Measurements from ENCODE around the gene JPT2. TPM values are rescaled to one million over a fixed set of nuclear protein-coding genes. Genes with fewer than 3 reads are reported as not detected.
"Not testable (repeated sequence)": the region's sequence is repeated elsewhere in the genome, so short reads cannot be mapped to it uniquely, and the experiment has no call there.

Gene JPT2
- total RNA-seq, 1 donor, result 2.5 TPM

DNA sequence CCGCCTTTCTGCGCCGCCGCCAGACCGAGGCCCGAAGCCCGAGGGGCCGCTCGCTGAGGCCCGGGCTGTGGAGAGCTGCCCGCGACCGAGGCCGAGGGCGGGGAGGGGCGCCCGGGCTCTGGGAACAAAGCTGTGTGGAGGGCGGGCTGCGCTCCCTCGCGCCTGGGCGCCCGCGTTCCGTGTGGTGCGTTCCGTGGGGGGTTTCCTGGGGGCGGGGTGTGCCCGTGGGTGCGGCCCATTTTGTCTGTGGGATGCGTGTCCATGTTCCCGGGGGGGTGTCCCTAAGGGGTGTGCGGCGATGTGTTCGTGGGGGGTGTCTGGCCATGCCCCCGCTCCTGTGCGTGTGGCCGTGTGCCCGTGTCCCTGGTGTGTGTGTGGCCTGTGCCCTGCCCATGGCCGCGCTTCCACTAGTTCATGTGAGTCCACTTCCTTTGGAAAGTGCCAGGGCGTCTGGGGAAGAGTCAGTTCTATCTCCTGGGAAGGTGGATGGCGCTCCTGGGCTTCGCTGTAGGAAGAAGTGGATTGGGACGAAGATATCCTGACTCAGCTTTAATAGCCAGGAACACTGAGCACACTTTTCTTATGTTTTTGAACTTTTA lies 520 bp downstream of the JPT2 start:
- H3K4me1 ChIP-seq (ENCODE audit: insufficient read depth, low read length), result peaks cover 20% of the 10 kb centered on the region
- no peaks in the 10 kb centered on the region for H3K27me3 ChIP-seq (ENCODE audit: insufficient read depth, low read length)
- peak overlapping the region; percentile 48 for H3K4me3 ChIP-seq (ENCODE audit: low read length)
- H3K9me3 ChIP-seq (ENCODE audit: low read depth, low read length), result no peaks in the 10 kb centered on the region

DNA sequence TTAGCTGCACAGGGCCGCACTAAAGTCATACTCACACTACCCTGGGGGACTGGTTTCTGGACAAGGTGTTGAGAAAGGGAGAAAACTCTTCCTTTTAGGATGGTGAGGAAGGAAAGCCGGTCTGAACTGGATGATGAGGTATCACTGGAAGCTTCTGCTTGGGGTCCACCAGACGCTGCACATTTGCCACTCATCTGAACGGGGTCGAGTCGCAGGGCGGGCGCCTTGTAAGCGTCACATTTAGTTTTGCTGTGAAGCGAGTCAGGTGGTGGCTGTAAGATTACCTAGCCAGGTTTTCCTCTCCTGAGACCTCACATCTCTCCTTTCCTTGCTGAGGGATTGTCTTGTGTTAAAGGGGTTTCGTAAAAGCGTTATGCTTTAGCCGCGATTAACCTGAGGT lies 2.3 kb downstream of the JPT2 start:
- H3K4me1 ChIP-seq (ENCODE audit: insufficient read depth, low read length), result peaks cover 20% of the 10 kb centered on the region
- H3K4me3 ChIP-seq (ENCODE audit: low read length), result no peak overlapping the region
- H3K9me3 ChIP-seq (ENCODE audit: low read depth, low read length), result no peaks in the 10 kb centered on the region

DNA sequence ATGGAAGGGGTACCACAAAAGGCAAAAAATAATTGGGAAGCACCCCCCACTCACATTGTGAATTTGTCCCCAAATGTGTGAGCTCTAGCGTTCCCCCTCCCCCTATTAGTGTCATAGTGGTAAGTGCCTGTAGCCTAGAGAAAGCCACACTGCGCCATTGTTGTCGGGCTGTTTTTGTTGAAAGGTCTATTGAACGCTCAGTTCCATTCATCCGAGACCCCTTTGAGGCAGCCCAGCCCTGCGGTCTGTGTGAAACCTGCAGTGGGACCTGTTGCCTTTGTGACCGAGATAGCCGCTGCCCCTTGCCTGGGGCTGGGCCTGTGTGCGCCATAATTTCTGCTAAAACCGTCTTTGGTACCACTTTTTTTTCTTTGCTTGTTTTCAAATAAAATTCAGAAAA lies 3.0 kb downstream of the JPT2 start:
- Histone ChIP-seq H3K9me3 (ENCODE audit: low read depth, low read length) (no peaks in the 10 kb centered on the region), H3K4me3 (ENCODE audit: low read length) (no peak overlapping the region), H3K27me3 (ENCODE audit: insufficient read depth, low read length) (no peaks in the 10 kb centered on the region), H3K4me1 (ENCODE audit: insufficient read depth, low read length) (peaks cover 20% of the 10 kb centered on the region)

More for the DNA sequence above, 2.3 kb downstream of the JPT2 start:
- no peaks in the 10 kb centered on the region for H3K27me3 ChIP-seq (ENCODE audit: insufficient read depth, low read length)

DNA sequence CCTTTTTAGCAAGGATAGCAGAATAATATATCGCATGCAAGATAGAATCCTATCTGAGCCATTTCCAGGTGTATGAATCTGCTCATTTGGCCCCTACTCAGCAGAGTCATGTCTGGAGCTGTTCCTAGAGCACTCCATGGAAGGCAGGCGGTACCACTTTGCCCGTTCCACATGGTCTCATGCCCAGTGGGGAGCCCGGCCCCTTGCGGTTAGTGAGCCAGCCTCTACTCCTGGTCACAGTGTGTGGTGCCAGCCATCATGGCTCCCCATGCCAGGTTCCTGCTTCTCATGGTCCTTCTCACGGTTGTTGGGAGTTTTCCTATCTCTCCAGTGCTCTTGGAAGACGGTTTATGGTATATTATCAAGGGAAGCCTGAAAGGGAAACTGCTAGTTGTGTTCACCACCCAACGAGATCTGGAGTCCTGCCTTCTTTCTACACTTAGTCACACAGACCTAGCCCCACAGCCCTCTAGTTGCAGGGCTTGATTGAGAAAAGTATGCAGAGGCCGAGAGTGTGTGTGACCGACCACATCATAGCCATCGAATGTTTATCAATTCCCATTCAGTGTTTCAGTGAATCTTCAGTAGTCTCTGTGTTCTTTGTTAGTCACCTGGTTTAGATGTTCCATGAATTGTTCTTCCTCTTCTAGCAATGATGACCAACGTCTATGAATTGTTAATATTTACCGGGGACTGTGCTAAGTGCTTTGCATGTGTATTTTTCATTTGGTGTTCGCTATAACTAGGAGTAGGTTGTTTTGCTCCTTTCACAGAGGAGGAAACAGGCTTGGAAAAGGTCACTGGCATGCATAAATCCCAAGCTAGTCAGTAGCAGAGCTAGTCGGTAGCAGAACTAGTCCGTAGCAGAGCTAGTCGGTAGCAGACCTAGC lies 9.6 kb downstream of the JPT2 start:
- no peaks in the 10 kb centered on the region for H3K4me1 ChIP-seq (ENCODE audit: insufficient read depth, low read length)
- H3K9me3 ChIP-seq (ENCODE audit: low read depth, low read length), result no peaks in the 10 kb centered on the region
- no peaks in the 10 kb centered on the region for H3K27me3 ChIP-seq (ENCODE audit: insufficient read depth, low read length)
- no peak overlapping the region for H3K4me3 ChIP-seq (ENCODE audit: low read length)

DNA sequence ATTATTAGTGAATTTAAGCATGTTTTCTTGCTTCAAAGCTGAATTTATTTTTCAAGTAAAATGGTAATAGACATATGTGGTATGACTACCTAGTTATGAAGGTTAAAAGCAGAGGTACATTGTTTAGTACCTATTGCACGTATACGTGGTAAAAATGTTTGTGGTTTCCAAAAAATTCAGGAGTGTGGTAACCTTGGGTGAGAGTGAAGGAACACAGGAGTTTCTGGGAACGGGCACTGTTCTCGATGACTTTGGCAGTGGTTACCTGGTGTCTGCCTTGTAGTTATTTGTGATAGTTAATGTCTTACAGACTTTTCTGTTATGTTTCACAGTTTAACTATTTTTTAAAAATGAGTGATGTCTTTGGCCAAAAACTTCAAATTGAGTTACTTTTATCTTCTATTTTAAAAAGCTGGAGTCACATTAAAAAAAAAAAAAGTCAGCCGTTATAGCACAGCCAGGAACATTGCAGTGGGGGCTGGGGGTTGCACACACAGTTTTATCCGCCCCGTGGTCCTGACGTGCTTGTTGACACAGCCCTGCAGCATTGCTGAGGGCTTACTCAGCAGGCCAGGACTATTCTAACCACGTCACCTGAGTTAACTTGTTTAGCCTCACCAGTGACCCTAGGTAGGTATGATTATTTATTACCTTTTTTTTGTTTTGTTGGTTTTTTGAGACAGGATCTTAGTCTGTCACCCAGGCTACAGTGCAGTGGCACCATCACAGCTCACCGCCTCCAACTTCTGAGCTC lies 10.9 kb downstream of the JPT2 start:
- Histone ChIP-seq H3K4me1 (ENCODE audit: insufficient read depth, low read length) (no peaks in the 10 kb centered on the region), H3K27me3 (ENCODE audit: insufficient read depth, low read length) (no peaks in the 10 kb centered on the region), H3K9me3 (ENCODE audit: low read depth, low read length) (no peaks in the 10 kb centered on the region), H3K4me3 (ENCODE audit: low read length) (no peak overlapping the region)

DNA sequence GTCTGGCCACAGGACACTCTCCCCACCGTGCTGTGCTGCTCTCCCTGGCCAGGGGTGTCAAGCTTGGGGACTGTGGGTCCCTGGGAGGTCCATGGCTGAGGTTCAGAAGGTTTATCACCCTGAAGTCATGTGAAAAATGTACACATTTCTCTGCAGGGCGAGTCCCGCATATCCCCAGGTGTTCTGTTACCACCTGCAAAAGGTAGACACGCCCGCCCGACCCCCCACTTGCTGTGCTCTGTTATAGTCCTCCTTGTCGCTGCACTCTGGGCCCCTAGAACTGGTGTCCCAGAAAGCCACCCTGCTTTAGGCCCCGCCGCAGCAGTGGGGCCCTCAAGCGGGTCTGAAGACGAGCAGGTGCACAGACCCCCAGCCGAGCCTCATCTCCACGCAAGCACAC lies 11.8 kb downstream of the JPT2 start:
- H3K4me3 ChIP-seq (ENCODE audit: low read length), result no peak overlapping the region
- no peaks in the 10 kb centered on the region for H3K27me3 ChIP-seq (ENCODE audit: insufficient read depth, low read length)
- no peaks in the 10 kb centered on the region for H3K9me3 ChIP-seq (ENCODE audit: low read depth, low read length)
- H3K4me1 ChIP-seq (ENCODE audit: insufficient read depth, low read length), result no peaks in the 10 kb centered on the region

DNA sequence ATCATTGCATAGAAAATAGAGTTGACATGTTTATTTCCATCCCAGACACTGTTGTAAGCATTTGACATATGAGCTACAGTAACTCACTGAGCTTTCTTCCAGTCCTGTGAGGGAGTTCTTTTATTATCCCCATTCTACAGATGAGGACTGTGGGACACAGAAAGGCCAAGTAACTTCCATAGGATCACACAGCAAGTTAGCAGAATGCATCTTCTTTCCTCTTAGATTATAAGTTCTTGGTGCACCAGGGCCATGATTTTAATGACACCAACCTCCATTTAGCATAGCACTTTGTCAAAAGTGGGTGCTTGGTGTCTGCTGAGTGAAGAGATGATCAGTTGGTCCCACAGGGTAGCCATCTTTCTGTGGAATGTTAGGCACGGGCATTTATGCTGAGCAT lies 12.7 kb downstream of the JPT2 start:
- no peak overlapping the region for H3K4me3 ChIP-seq (ENCODE audit: low read length)
- no peaks in the 10 kb centered on the region for H3K4me1 ChIP-seq (ENCODE audit: insufficient read depth, low read length)
- no peaks in the 10 kb centered on the region for H3K27me3 ChIP-seq (ENCODE audit: insufficient read depth, low read length)
- no peaks in the 10 kb centered on the region for H3K9me3 ChIP-seq (ENCODE audit: low read depth, low read length)

DNA sequence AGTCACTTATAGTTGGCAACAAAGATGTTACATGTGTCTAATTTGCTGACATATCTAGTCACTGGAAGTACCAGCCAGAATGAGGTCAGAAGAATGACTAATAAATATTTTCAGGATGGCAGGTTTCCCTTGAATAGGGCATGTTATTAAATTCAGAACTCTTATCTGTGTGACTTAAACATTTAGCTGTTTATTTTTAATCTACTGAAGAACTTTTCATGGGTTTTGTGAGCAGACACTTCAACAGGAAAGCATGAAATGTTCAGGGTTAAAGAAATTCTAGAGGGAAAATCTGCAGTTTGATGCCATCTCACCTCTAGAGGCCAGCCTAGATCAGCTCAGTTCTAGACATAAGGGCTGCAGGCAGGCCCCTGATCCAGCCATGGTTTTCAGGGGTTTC lies 13.2 kb downstream of the JPT2 start:
- no peaks in the 10 kb centered on the region for H3K4me1 ChIP-seq (ENCODE audit: insufficient read depth, low read length)
- H3K9me3 ChIP-seq (ENCODE audit: low read depth, low read length), result no peaks in the 10 kb centered on the region
- H3K4me3 ChIP-seq (ENCODE audit: low read length), result no peak overlapping the region
- no peaks in the 10 kb centered on the region for H3K27me3 ChIP-seq (ENCODE audit: insufficient read depth, low read length)

DNA sequence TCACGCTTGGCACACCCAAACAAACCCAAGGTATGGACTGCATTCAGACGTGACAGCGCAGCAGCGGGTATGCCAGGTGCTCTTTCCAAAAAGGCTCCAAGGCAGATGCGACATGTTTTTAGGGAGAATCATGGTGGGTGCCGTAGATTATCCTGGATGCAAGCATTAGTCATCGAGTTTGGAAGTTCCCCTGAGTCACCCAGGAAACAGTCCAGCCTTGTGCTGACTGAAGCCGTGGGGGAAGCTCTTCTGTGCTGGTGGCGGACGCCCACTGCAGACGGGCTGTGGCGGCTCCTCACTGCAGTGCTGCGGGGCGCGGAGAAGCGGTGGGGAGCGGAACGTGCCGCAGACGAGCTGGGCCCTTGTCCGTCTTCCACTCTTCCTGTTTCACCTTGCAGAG lies 13.9 kb downstream of the JPT2 start:
- H3K27me3 ChIP-seq (ENCODE audit: insufficient read depth, low read length), result no peaks in the 10 kb centered on the region
- no peak overlapping the region for H3K4me3 ChIP-seq (ENCODE audit: low read length)
- no peaks in the 10 kb centered on the region for H3K4me1 ChIP-seq (ENCODE audit: insufficient read depth, low read length)
- H3K9me3 ChIP-seq (ENCODE audit: low read depth, low read length), result no peaks in the 10 kb centered on the region

DNA sequence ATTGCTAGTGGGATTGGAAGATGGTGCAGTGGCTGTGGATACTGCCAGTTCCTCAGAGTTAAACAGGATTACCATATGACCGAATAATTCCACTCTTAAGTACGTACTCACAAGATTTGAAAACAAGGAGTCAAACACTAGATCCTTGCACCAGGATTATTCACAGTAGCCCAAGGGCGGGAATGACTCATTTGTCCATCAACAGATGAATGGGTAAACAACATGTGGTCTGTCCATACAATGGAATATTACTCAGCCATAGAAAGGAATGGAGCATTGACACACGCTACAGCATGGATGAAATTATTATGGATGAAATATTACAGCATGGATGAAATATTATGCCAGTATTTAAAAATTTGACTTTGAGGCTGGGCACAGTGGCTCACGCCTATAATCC lies 18.8 kb downstream of the JPT2 start:
- Histone ChIP-seq H3K4me1 (ENCODE audit: insufficient read depth, low read length) (no peaks in the 10 kb centered on the region), H3K27me3 (ENCODE audit: insufficient read depth, low read length) (no peaks in the 10 kb centered on the region), H3K4me3 (ENCODE audit: low read length) (no peak overlapping the region), H3K9me3 (ENCODE audit: low read depth, low read length) (no peaks in the 10 kb centered on the region)

DNA sequence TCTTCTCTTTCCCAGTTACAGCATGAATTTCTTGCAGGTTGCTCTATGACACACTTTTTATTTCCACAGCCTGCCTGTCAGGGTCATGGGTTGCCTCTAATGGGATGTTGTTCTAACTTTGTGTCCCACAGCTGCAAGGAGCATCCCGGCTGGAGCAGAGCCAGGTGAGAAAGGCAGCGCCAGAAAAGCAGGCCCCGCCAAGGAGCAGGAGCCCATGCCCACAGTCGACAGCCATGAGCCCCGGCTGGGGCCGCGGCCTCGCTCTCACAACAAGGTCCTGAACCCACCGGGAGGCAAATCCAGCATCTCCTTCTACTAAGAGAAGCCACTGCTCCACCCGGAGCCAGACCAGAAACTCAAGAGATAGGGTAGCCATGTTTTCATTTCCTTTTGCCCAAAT lies 20.6 kb downstream of the JPT2 start:
- no peaks in the 10 kb centered on the region for H3K4me1 ChIP-seq (ENCODE audit: insufficient read depth, low read length)
- H3K9me3 ChIP-seq (ENCODE audit: low read depth, low read length), result no peaks in the 10 kb centered on the region
- no peaks in the 10 kb centered on the region for H3K27me3 ChIP-seq (ENCODE audit: insufficient read depth, low read length)
- H3K4me3 ChIP-seq (ENCODE audit: low read length), result no peak overlapping the region

DNA sequence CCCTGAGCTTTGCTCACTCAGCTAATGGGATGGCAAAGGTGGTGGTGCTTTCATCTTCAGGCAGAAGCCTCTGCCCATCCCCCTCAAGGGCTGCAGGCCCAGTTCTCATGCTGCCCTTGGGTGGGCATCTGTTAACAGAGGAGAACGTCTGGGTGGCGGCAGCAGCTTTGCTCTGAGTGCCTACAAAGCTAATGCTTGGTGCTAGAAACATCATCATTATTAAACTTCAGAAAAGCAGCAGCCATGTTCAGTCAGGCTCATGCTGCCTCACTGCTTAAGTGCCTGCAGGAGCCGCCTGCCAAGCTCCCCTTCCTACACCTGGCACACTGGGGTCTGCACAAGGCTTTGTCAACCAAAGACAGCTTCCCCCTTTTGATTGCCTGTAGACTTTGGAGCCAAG lies 22.2 kb downstream of the JPT2 start:
- Histone ChIP-seq H3K4me3 (ENCODE audit: low read length) (no peak overlapping the region), H3K27me3 (ENCODE audit: insufficient read depth, low read length) (no peaks in the 10 kb centered on the region), H3K4me1 (ENCODE audit: insufficient read depth, low read length) (peaks cover 8% of the 10 kb centered on the region), H3K9me3 (ENCODE audit: low read depth, low read length) (no peaks in the 10 kb centered on the region)

DNA sequence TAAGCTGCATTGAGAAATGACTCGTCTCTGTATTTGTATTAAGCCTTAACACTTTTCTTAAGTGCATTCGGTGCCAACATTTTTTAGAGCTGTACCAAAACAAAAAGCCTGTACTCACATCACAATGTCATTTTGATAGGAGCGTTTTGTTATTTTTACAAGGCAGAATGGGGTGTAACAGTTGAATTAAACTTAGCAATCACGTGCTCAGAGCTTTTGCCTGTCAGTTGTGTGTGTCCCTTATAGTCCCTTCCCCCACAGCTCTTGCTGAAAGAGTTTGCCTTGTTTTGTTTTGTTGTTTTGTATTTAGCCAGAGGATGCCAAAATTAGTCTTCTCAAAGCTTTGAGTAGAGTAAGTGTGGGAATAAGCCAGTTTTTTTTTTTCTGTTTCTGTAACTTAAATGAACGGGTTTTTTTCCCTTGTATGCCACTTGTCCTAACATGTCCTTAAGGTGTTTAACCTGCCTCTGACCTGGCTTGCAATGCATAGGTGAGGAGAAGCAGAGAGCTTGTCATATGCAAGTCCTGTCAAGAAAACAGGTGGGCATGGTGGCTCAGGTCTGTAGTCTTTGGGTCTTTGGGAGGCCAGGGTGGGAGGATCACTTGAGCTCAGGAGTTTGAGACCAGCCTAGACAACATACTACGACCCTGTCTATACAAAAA lies 23.3 kb downstream of the JPT2 start:
- H3K4me1 ChIP-seq (ENCODE audit: insufficient read depth, low read length), result peaks cover 9% of the 10 kb centered on the region
- H3K27me3 ChIP-seq (ENCODE audit: insufficient read depth, low read length), result no peaks in the 10 kb centered on the region
- no peaks in the 10 kb centered on the region for H3K9me3 ChIP-seq (ENCODE audit: low read depth, low read length)
- H3K4me3 ChIP-seq (ENCODE audit: low read length), result no peak overlapping the region

DNA sequence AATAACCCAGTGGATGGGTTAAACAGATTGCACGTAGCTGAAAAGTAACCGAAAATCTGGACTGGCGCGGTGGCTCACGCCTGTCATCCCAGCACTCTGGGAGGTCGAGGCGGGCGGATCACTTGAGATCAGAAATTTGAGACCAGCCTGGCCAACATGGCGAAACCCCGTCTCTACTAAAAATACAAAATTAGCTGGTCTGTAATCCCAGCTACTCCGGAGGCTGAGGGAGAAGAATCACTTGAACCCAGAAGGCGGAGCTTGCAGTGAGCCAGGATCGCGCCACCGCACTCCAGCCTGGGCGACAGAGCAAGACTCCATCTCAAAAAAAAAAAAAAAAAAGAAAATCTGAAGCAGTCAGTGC lies 27.2 kb downstream of the JPT2 start:
- H3K9me3 ChIP-seq (ENCODE audit: low read depth, low read length); H3K27me3 ChIP-seq (ENCODE audit: insufficient read depth, low read length): not testable (repeated sequence)
- Histone ChIP-seq H3K4me1 (ENCODE audit: insufficient read depth, low read length) (peaks cover 33% of the 10 kb centered on the region), H3K4me3 (ENCODE audit: low read length) (peak overlapping the region; percentile 81)
